ENCODE data around the gene ERGIC3. TPM values are rescaled to one million over a fixed set of nuclear protein-coding genes. Genes with fewer than 3 reads are reported as not detected.

The ERGIC3 gene
- total and polyA plus RNA-seq, 2 donors (not counting 3 experiments of a cell fraction or from before 2014, with no cell fraction given), result 203 to 419 TPM

GRCh38 chr20:35560541-35560940 lies 18.7 kb downstream of the ERGIC3 start:
- H4K20me1 ChIP-seq (replicated peaks; ENCODE audit: control insufficient read depth, extremely low read depth, insufficient read depth, low read length), result no peaks in the 10 kb centered on the region
- no peaks in the 10 kb centered on the region for H3K9me3 ChIP-seq (replicated peaks; ENCODE audit: control insufficient read depth, insufficient read depth, low read length)
- TF ChIP-seq MYC (IDR thresholded peaks at IDR 0.05; ENCODE audit: low read depth, low read length) (no peak), POLR2A (IDR thresholded peaks at IDR 0.05; ENCODE audit: low read depth, low read length) (no peak), JUN (IDR thresholded peaks at IDR 0.05; ENCODE audit: borderline replicate concordance, insufficient read depth, insufficient read length, low read depth) (no peak), POLR2AphosphoS5 (IDR thresholded peaks at IDR 0.05; ENCODE audit: insufficient read depth, low read depth, low read length) (no peak), MAX (IDR thresholded peaks at IDR 0.05; ENCODE audit: insufficient read depth, insufficient read length) (no peak), GATA2 (IDR thresholded peaks at IDR 0.05; ENCODE audit: insufficient read depth, insufficient read length, low read depth, low read length) (no peak), EZH2 (IDR thresholded peaks at IDR 0.05; ENCODE audit: borderline replicate concordance, low read depth, low read length, severe bottlenecking) (no peak), CTCF (IDR thresholded peaks at IDR 0.05; ENCODE audit: extremely low read depth in 1 of 2, insufficient read depth in 1 of 2, low read depth in 1 of 2, low read length in 2 of 2) (no peak), FOS (IDR thresholded peaks at IDR 0.05; ENCODE audit: borderline replicate concordance, insufficient read depth, low read length) (no peak)
- ChIA-PET POLR2A (no interaction called here), CTCF (interaction anchor here (1.2 kb wide), 1 partner anchor 59 kb away, joined by 5 read pairs; no protein-coding TSS in a partner anchor)
- peaks cover 0 to 18% of the 10 kb centered on the region in 2 experiments for H3K36me3 ChIP-seq (ENCODE audit: control insufficient read depth in 2 of 2, extremely low read depth in 1 of 2, insufficient read depth in 2 of 2, low read length in 2 of 2)
- H3K27me3 ChIP-seq (ENCODE audit: control insufficient read depth in 2 of 2, insufficient read depth in 2 of 2, low read length in 2 of 2), result no peaks in the 10 kb centered on the region
- H3K9ac ChIP-seq (replicated peaks; ENCODE audit: extremely low read depth, insufficient read depth, low read length), result no peak overlapping the region
- BruUV-seq (replicated peaks), result no TSS peak
- no peak overlapping the region for H3K4me2 ChIP-seq (ENCODE audit: insufficient read depth, low read length)
- H3K27ac ChIP-seq (ENCODE audit: insufficient read depth, low read depth, low read length), result no peak overlapping the region
- dilution Hi-C loops (cut with MboI; ENCODE audit: extremely low pct_ligation_motif_present, low sequenced_read_pairs), result no loop called here
- H3K79me2 ChIP-seq (ENCODE audit: control insufficient read depth, insufficient read depth, low read length), result no peaks in the 10 kb centered on the region
- no peak for DNase-seq (ENCODE audit: low read depth, low spot score)
- no peaks in the 10 kb centered on the region for H3K9me1 ChIP-seq (replicated peaks; ENCODE audit: control insufficient read depth, extremely low read depth, insufficient read depth, low read length)
- H3K4me3 ChIP-seq (replicated peaks in 1 of 3; ENCODE audit: insufficient read depth in 1 of 3, low read depth in 1 of 3, low read length in 3 of 3), result no peak overlapping the region
- H3K4me1 ChIP-seq (ENCODE audit: control insufficient read depth, extremely low read depth, insufficient read depth, low read length), result no peaks in the 10 kb centered on the region
- H2AFZ ChIP-seq (ENCODE audit: low read depth, low read length), result no peak overlapping the region
- intact Hi-C loops (cut with micrococcal nuclease), result no loop called here
- FAIRE-seq, result no peak
